Kidney capillary endothelial cell (primary cell): Measurements from ENCODE around the gene SC5D.

Experiments used
- DNase-seq: peaks from one replicate; pipeline ENCODE4 v3.0.0-alpha.2; 2018; ENCODE audit warnings: low spot score

Gene SC5D

DNA sequence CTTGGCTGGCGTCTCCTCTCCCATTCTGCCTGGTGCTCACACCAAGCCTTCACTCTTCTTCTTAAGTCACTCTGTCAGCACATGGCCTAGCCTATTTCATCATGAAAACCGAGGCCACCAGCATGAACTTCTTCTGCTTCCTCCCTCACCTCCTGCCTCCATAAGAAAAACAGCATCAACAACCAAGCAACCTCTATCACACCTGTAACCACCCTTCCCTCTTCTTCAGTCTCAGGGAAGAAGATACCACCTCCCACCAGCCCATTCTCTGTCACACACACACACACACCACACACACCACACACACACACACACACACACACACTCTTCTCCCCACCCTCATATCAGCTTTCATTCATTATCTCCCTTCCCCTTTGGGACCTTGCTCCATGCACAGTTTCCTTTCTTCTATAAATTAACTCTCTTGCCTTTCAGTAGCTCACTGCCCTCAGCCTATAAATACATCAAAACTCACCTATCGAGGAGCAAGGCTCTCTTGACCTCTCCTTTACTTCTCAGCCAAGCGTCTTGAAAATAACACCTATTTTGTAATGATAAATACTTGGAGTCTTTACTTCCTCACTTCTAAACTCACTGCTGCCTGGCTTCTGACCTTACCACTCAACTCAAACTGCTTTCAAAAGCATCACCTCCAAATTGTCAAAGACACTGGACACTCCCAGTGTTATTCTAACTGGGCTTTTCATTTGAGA lies 36.6 kb downstream of the SC5D start:
- DNase-seq: no peak

DNA sequence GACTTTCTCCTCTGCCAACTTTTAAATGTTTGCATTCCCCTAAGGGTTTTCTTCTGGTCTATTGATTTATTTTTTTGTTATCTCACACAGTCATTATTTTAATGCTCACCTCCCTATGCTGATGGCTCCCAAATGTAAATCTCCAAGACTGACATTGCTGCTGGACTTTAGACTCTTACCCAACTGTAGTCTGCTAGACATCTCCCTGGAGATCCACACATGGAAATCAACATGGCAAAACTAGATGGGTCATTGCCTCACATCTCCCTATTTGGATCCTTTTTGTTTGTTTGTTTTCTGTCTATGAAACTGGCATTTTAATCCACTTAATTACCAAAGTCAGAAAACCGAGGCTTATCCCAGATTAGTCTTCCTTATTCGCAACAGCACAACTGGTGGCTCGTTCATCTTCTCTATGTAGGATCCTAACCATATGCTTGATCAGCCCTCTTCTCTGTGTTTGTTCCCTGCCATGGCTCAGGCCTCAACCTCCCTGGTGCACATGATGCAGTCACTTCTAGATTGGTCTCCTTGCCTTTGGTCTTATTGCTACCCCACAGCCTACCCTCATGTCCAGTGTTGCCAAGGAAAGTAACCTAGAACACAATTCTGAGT lies 37.3 kb downstream of the SC5D start:
- DNase-seq: no peak

DNA sequence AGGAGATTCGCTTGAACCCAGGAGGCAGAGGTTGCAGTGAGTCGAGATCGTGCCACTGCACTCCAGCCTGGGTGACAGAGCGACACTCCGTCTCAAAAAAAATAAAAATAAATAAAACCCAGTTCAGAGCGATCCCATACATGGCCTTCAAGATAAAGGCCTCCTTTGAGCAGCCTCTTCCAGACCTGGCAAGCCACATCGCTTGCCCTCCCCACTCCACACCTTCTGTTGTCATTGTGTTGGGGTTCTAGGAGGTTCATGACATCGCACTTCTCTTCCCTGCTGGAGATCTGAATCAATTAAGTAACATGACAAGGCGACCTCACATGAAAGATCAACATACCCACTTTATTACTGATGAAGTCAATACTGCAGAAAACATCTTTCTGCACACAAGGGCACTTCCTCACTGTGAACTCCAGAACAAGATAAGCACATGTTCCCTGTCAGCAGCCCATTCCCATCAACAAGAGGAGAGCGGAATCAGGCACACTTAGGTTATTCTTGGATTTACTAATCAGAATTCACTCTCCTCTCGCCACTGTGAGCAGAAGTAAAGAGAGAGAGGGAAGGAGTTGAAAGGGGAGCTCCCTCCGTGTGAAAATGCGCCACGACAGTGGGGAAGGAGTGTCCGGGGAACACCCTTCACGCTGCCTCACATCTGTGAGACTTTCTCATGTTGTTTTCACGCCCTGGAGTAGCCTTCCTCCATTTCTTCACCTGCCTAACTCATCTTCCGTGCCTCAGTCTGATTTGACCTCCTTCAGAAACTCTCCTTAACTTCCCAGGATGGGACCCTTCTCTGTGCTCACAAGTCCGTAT lies 38.3 kb downstream of the SC5D start:
- no peak for DNase-seq

DNA sequence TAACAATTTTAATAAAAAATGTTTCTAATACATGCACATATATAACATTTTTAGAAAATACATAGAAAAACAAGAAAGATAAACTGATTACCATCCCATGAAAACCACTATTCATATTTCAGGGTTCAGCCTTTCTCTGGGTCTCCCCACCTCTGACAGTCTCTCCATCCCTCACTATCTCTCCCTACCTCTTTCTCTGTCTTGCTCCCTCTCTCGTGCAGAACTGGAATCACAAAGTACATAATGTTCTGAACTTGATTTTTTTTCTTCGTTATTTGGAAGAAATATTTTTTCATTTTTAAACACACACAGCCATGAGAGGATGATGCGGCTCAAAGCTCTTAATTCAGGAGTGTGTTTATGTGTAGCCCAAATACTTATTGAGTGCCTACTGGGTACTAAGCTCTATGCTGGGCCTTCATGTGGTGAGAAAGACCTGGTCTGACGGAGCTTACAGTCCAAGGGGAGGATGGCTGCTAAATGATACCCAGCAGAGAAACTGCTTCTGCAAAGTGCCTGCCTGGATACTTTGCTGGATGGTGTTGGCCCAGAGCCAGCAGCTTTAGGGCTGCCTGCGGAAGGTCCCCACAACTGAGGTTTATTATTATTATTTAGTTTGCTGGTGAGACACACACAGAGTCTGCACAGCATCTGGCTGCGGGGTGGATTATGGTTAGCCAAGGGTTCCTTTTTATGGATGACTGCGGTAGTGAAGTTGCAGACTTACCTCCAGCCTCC lies 42.6 kb downstream of the SC5D start:
- no peak for DNase-seq

DNA sequence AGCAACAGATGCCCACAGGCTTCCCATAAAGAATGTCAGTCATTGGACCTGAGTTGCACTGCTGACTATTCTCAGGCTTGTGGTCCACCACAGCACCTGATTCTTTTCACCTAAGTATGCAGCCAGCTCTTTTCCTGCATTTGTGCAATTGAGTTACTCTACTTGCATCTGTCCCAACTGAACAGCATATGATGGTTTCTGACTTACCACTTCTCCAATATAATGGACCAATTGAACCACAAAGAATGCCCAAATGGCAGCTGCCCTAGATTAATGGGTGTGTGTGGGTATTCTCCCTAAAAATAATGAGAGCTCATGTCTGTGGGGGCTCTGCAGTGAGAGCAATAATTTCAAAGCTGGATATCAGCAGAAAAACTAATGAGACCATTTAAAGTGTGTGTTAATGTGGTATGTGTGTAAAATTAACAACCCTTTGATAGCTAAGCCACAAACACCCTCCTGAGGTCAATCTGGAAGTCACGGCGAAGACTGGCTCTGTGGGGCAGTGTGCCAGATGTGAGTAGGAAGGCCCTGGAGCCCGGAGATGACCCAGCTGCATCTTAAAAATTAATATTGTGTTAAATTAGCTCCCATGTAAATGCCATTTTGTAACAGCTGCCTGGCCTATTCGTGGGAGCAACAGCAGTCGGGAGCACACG lies 43.8 kb downstream of the SC5D start:
- no peak for DNase-seq

DNA sequence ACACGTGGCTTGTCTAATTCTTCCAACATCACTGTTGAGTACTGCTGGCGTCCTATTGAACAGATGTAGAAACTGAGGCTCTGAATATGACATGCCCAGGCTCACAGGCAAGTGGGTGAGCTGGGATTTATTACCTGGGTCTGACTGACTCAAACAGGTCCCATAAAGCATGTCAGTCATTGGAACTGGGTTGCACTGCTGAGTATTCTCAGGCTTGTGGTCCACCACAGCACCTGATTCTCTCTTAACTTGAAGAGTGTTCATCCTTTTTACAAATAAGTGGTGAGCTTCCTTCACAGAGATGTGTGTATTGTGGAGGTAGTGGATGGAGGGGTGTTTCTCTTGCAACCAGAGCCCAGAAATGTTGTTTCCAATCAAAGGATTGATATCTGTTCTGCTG lies 44.5 kb downstream of the SC5D start:
- no peak for DNase-seq

DNA sequence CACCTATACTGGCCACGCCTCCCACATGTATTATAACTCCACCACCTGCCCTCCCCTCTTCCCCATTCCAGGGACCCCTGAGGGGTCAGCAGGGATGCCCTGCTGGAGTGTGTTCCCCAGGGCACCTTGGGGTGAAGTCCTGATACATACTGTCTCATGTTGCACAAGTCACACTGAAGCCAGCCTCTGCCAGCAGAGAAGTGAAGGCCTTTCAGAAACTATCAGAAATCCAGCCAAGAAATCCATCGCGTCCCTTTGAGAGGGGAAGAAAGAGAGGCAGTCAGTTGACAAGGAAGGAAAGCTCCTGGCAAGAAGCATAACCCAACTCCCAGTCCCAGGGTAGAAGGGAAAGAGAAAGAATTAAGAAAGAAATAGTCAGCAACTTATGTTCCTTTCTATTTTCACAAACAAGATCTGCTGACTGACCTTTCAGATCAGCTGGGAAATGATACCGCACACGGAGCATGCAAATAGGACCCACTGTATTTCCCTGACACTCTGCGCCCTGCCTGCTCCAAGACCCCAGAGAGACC lies 45.2 kb downstream of the SC5D start:
- DNase-seq: no peak

DNA sequence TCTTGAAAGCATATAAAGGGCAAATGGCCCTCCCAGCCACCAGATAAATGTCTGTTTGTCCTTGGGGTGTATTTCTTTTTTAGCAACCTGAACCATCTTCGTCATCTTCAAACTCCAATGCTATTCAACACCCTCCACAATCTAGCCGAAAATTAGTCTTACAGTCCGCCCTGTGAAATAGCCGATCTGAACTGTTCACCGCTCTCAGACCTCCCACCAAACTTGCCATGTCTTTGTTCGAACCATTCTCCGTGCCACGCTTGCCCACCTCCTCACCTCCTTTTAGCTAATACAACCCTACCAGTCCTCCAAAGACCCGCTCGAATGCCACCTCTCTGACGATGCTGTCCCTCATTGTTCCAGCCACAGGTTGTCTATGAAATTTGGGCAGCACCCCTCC lies 46.0 kb downstream of the SC5D start:
- DNase-seq: no peak

DNA sequence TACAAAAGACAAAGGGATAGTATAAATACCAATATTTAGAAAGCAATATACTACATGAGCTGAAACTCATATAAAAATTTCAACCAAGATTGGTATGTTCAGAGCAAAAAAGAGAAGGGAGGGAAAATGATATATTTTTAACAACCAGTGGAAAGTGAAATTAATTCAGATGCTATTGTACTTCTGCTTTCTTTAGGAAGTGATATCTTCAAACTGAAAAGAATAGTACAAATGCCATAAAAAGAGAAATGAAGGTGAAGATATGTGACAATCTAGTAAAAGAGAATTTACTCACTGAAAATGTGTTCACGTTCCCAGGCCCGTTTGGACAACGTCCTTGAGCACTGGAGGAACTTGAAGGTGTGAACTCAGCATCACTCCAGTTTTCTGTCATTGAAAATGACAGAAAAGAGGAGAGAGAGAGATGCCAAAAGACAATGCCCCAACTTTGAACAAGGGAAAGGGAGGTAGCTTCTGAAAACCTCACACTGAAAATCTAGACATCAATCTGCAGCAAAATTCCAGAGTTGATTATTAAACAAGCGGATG lies 47.5 kb downstream of the SC5D start:
- DNase-seq: no peak

DNA sequence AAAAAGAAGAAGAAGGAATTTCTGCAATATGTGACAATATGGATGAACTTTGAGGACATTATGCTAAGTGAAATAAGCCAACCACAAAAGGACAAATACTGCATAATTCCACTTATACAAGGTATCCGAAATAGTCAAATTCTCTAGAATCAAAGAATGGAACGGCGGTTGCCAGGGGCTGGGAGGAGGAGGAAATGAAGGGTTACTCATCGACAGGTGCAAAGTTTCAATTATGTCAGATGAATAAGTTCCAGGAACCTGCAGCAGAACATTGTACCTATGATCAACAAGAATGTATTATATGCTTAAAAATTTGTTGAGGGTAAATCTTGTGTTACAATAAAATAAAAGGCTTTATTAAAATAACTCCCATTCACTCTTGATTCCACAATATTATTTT lies 49.0 kb downstream of the SC5D start:
- no peak for DNase-seq

DNA sequence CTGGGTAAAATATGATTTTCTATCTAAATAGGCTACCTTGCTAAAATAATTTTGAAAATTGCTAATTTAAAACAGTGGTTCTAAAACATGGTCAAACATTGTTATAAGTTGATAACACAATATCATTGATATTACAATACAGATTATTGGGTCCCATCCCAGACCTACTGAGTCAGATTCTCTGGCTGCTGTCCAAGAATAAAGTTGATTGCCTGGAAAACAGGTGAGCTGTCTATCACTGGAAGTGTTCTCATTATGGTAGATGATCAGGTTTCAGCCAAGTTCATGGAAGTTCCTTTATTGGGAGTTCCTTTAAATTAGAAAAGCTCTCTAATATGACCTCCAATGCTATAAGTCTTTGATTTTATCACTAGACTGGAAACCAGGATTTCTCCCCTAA lies 52.3 kb downstream of the SC5D start:
- no peak for DNase-seq

DNA sequence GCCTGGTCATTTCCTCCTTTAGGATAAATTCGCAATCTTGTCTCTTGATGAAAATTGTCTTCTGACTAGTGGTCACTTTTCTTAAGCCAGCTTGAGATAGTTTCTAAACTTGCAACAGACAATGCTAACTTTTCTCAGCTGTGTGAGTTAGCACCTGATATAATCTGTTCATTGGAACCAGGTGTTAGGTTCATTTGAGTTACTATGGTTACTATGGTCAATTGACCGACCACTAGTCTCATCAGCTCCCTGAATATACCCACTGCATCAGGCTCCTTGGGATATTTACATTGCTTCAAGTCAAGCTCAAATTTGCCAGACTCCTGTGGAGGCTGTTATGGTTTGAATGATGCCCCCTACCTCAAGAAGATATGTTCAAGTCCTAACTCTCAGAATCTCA lies 54.5 kb downstream of the SC5D start:
- no peak for DNase-seq

DNA sequence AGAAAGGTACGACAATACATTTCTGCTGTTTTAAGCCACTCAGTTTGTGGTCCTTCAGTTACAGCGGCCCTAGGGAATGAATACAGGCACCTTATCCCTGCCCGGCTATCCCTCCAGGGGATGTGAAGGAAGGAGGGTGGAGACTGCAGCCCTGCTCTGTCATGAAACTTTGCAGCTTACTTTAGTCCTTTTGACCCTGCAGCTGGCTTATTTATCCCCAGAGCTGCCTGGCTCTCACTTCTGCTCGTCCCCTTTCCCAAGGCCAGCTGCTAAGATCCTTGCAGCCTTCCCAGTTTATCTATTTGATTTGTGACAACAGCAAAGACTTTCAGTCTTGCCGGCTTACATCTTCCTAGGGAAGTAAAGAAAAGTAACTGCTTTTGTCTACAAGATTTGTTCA lies 55.2 kb downstream of the SC5D start:
- DNase-seq: no peak

DNA sequence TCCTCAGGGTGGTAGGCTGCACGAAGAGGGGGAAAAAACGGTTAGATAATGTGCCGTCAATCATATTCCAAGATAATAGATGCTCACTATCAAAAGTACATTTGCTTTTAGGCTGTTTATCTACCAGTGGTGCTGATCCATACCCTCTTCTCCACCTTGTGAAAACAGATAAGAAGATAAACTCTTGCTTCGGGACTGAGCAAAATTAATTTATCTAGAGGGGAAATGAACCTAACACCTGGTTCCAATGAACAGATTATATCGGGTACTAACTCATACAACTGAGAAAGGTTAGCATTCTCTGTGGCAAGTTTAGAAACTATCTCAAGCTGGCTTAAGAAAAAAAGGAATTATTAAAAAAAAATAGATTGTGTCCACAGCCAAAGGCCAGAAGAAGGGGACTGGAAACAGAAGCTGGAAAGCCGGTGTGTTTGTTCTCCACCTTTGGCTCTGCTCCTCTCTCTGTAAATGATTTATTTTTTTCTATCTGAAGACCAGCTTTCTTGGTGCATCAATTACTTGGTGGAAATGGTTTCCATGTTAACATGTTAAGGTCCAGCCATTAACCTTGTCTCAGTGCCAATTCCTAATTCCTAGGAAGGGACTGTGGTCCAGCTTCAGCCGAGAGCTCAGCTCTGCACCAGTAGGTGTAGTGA lies 55.8 kb downstream of the SC5D start:
- no peak for DNase-seq

DNA sequence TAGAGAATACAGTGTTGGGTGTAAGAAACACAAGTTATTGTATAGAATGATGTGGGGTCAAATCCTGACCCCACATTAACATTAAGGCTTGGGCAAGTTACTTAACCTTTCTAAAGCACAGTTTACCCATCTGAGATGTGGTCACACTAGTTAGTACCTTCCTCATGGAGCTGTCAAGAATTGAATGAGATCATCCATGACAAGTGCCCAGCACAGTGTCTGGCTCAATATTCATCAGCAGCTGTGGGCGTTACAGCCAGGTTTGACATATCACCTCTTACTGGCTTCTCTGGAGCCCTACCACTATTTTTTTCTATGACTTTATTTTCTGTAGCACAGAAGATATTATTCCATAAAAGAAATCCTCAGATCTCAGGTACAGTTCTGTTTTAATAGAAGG lies 57.2 kb downstream of the SC5D start:
- DNase-seq: no peak

DNA sequence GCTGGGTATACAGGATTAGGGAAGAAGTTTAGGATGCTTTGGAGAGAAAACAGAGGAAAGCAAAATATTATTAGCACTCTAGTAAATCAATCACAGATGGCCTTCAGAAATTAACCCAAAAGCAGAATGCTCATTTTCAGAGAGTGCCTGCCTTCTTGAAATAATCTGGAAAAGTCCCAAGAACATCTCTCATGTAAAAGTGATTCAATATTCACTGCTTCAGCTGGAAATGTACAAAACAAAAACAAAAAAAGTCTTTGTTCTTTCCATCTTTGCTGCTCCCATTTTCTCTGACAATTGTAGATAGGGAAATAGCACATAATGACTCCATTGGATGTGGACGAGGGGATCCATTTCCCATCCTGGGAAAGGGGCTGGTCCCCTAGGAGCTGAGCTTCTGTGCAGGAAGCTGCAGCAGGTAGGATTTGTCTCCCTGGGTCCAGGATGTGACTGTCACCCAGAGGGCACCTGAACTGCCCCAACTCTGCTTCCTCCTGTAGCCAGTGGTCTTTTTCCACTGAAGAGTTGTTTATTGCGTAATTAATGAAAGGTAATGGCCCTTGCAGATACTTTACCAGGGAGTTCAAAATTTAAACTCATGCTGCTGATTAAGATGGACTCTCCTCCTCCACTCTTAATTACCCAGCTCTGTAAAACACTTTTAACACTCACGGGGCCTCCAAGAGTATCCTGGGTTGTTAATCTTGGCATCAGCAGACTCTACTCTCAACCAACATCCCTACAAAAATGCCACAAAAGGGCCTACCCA lies 57.9 kb downstream of the SC5D start:
- DNase-seq: no peak

DNA sequence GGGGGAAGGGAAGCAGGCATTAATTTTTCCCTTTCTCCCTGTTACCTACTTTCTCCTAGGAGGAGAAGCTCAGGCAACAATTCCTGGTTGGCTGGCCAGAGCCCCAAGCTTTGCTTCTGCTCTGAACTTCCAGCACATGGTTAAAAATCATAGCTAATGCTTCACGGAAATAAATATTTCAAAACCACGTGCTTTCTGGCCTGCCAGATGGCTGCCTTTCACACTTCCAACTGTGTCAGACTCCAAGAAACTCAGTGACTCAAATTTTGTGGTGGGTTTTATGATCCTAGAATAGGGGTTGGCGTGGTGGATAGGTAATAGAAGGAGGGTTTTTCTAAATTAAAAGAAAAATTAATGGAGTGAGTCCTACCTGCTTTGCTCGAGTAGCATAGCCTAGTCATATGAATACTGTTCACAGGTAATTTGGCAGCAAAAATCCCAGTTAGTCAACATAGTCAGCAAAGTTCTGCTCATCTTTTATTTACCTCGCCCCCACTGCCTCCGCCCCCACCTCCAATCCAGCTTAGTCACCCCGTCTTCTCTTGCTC lies 58.6 kb downstream of the SC5D start:
- DNase-seq: no peak

DNA sequence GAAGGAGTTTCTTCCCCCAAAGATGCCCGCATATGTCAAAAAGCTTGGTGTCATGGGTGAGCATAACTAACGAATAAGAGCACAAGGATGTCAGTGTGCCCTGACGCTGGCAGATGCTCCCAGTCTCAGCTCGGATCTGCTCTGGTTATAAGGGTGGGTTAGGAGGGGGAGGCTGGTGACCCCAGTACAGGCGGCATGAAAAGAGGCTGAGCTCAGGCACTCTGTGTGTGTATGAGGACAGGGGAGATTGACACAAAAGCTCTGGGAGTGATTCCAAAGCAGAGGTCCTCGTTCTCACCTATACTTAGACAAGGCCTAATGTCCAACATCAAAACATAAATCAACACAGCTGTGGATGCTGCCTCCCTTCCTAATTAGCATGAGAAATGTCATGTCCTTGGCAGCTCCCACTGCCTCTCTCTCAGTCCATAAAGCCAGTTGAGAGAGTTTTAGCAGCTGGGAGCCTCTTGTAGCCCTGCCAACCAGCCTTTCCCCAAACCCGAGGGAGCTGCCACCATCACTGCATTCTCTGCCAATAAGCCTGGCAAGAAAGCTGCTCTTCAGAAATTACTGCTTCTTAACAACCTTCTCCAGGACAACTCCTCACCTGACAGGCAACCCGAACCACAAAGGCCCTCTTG lies 59.8 kb downstream of the SC5D start:
- DNase-seq: no peak

DNA sequence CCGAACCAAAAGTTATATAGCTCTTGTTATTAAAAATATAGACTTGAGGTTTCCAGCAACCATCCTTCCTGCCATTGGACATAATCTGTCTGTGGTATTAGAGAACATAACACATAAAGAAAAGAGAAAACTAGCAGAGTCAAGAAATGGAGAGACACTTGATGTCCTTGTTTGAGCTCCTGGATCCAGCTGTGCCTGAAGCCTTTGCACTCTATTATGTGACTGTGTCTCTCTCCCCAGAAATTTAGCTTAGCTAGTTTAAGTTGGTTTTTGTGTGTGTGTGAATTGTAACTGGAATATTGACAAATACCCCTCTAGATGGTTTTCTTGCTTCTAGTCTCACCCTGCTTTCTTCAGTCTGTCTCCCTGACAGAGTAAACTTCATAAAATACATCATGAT lies 61.6 kb downstream of the SC5D start:
- DNase-seq: no peak
